Mucosa of descending colon (tissue), 3 donors: ENCODE results near the gene MMP28. TPM values are rescaled to one million over a fixed set of nuclear protein-coding genes. Genes with fewer than 3 reads are reported as not detected.

Experiments
- ATAC-seq: fragments of 200-7000 bp; cut with Tn5 transposase; one replicate; pipeline ENCODE4 v1.9.1; 2020; ENCODE audit warnings: mild to moderate bottlenecking, moderate library complexity
- DNase-seq, 3 donors: peaks; one replicate each; pipeline ENCODE4 v3.0.0-alpha.2; 2020
- H3K36me3 ChIP-seq: fragments of 200-600 bp; one replicate; pipeline ENCODE4 v1.8.0; 2021; ENCODE audit warnings: low read depth, mild to moderate bottlenecking
- H3K4me1 ChIP-seq: fragments of 200-600 bp; one replicate; pipeline ENCODE4 v1.8.0; 2021; ENCODE audit warnings: low read depth, mild to moderate bottlenecking
- H3K4me3 ChIP-seq: fragments of 200-600 bp; one replicate; pipeline ENCODE4 v1.8.0; 2021; ENCODE audit warnings: mild to moderate bottlenecking
- H3K9me3 ChIP-seq: fragments of 200-600 bp; one replicate; pipeline ENCODE4 v1.8.0; 2021; ENCODE audit warnings: mild to moderate bottlenecking
- intact Hi-C, 2 donors: fragments of 100-400 bp; cut with DNase I in 1 of 2; cut with micrococcal nuclease in 1 of 2; formaldehyde crosslinking; loops; one replicate each; pipeline versions ENCODE4 v1.11.0 to v1.11.1; 2022; cut with DNase I, micrococcal nuclease
- total RNA-seq, 3 donors: library from RNA; stranded (reverse); fragmentation: NEBNext Ultra II Directional in 2 of 3; extraction: Animal tissue kit (Norgen Biotek cat#: 25700) in 2 of 3; gene quantifications; one replicate each; pipeline versions ENCODE4 v1.2.1 to v1.2.4, GENCODE V29; 2021 to 2023
- TF ChIP-seq, protein P1 (sequence below): fragments of 200-600 bp; IDR thresholded peaks from one replicate; pipeline ENCODE4 v1.8.0; 2022; ENCODE audit warnings: antibody characterized with exemption, mild to moderate bottlenecking
- donor health status: DM: no; HTN: no; CAD: no; lungs with moderate emphysema.
- donor health status: DM: no; HTN: no; CAD: no.
- donor health status: DM: no; HTN: yes; CAD: no.

MMP28 gene
- total RNA-seq, 3 donors from 2014 or later, result 31.0 to 82.4 (median 43.7) TPM

DNA sequence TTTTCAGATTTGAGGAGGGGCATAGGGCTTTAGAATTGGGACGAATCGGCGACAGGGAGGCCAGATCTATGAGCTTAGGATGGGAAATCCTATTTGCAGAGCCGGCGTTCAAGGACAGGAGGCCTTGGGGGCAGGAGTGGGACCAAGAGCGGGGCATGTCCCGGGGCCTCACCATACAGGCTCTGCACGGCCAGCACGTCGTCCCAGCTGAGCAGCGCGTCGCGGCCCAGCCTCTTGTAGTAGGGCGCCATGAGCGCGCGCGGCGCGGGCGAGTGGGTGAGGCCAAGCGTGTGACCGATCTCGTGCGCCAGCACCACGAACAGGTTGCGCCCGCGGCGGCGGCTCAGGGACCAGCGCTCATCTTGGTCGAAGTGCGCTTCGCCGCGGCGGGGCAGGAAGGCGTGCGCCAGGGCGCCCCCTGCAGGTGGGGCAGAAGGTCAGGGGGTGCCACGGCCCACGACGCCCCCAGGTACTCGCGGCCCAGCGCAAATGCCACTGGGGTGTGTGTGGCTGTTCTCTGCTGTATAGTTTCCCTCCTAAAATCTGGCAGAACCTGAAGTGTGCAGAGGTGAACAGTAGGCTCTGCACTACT, 25.4 kb downstream of the MMP28 start:
- intact Hi-C loops, result loop anchor here in 1 of 2 donors (5.0 kb wide), 1 partner anchor 37 kb away; the partner anchor contains the start of gene TAF15
- H3K36me3 ChIP-seq, result no peaks in the 10 kb centered on the region
- no peak for ATAC-seq
- H3K9me3 ChIP-seq, result no peaks in the 10 kb centered on the region
- H3K4me3 ChIP-seq, result no peak overlapping the region
- TF ChIP-seq, protein P1, sequence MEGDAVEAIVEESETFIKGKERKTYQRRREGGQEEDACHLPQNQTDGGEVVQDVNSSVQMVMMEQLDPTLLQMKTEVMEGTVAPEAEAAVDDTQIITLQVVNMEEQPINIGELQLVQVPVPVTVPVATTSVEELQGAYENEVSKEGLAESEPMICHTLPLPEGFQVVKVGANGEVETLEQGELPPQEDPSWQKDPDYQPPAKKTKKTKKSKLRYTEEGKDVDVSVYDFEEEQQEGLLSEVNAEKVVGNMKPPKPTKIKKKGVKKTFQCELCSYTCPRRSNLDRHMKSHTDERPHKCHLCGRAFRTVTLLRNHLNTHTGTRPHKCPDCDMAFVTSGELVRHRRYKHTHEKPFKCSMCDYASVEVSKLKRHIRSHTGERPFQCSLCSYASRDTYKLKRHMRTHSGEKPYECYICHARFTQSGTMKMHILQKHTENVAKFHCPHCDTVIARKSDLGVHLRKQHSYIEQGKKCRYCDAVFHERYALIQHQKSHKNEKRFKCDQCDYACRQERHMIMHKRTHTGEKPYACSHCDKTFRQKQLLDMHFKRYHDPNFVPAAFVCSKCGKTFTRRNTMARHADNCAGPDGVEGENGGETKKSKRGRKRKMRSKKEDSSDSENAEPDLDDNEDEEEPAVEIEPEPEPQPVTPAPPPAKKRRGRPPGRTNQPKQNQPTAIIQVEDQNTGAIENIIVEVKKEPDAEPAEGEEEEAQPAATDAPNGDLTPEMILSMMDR, result no peak
- DNase-seq, result no peak
- H3K4me1 ChIP-seq, result peaks cover 7% of the 10 kb centered on the region

- Histone ChIP-seq H3K9me3 (no peaks in the 10 kb centered on the region), H3K4me1 (peaks cover 8% of the 10 kb centered on the region), H3K4me3 (no peak overlapping the region), H3K36me3 (no peaks in the 10 kb centered on the region)
- TF ChIP-seq, protein P1, result no peak
- ATAC-seq (no peak), DNase-seq (no peak)
- intact Hi-C loops, result loop anchor here in 1 of 2 donors (5.0 kb wide), 1 partner anchor 39 kb away; the partner anchor contains the start of gene TAF15
Observed at GRCh38 chr17:35768797-35769196, 26.6 kb downstream of the MMP28 start.

DNA sequence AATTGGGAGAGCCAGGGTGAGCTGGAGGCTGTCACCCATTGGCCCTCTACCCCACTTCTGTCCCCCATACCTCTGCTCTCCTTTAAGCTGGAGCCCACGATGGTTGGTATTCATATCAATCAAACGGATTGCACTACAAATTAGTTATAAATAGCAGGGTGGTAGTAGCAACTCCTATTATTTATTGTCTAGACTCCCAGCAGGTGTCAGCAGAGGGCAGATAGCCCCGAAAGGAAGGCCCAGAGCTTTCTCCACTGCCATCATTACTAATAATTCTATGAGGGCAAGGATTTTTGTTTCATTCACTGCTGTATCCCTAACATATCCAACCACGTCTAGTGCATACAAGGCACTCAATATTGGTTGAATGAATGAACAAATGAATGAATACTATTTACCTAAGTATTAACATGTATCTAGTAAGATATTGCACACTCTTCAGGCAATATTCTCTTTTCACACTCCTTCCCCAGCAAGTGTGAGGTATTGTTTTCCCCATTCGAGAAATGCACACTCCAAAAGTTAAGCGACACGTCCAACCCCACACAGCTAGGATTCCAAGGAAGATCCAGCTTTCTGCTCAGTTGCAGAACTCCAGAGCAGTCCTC, 28.4 kb downstream of the MMP28 start:
- intact Hi-C loops, result loop anchor here (2.0 to 5.0 kb wide), 2 partner anchors 38 to 40 kb away; partner anchors contain the start of gene TAF15 (in 1 of the 2)
- Histone ChIP-seq H3K4me1 (peaks cover 8% of the 10 kb centered on the region), H3K4me3 (no peak overlapping the region), H3K9me3 (no peaks in the 10 kb centered on the region), H3K36me3 (no peaks in the 10 kb centered on the region)
- TF ChIP-seq, protein P1, result no peak
- DNase-seq (no peak), ATAC-seq (no peak)

DNA sequence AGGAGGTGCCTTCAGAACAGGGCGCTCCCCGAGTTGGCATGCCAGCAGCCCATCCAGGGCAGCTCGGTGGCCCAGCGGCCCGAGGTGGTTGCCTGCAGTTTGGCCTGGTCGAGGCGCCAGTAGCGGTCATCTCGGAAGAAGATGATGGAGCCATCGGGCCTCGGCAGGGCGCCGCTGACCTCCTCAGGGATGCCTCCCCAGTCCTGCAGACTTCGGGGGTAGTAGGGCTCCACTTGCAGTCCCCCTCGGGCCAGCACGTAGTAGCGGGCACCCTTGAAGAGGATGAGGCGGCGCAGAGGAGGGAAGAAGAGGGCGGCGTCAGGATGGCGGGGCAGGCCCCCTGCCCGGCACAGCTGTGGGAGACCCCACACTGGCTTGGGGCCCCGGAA, 29.0 kb downstream of the MMP28 start:
- no peak for DNase-seq
- Histone ChIP-seq H3K36me3 (no peaks in the 10 kb centered on the region), H3K9me3 (no peaks in the 10 kb centered on the region), H3K4me3 (no peak overlapping the region), H3K4me1 (peaks cover 8% of the 10 kb centered on the region)
- TF ChIP-seq, protein P1, result no peak
- no peak for ATAC-seq
- intact Hi-C loops, result loop anchor here (2.0 to 5.0 kb wide), 2 partner anchors 38 to 41 kb away; partner anchors contain the start of gene TAF15 (in 1 of the 2)

DNA sequence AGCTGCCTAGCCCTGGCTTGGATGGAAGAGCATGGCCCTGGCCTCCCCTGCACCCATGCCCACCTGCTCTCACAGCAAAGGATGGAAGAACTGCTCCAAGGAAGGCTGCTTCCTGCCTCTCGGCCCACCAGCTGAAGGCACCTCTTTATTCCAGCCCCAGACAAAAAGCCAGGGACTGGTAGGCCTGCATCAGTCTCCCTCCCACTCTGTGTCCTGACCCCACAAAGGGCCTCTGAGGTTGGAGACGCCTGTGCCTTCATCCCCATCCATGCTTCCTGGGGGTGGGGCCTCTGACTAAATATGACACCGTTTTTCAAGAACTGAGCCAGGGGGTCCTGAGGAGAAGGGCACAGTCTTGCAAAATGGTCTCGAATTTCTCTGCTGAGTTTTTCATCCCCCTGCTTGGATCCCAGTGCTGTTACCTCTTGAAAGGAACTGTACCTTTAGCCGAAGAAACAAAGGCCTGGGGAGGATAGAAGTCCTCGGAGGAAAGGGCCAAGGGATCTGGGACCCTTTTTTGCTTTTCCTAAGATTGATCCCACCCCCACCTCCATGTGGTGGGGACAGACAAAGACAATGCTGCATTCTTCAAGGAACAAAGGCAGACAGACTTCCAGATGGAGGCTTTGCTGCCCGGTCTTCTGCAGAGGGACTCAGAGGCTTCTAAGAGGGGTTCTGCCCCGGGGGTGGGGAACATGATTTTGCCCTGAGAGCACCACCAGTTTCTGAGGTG, 29.5 kb downstream of the MMP28 start:
- ATAC-seq (no peak), DNase-seq (no peak)
- TF ChIP-seq, protein P1, result no peak
- H3K4me3 ChIP-seq, result no peak overlapping the region
- intact Hi-C loops, result loop anchor here (2.0 to 5.0 kb wide), 2 partner anchors 39 to 41 kb away; partner anchors contain the start of gene TAF15 (in 1 of the 2)
- no peaks in the 10 kb centered on the region for H3K9me3 ChIP-seq
- no peaks in the 10 kb centered on the region for H3K36me3 ChIP-seq
- peaks cover 8% of the 10 kb centered on the region for H3K4me1 ChIP-seq
